Measurements from ENCODE around the gene LKAAEAR1.

DNA sequence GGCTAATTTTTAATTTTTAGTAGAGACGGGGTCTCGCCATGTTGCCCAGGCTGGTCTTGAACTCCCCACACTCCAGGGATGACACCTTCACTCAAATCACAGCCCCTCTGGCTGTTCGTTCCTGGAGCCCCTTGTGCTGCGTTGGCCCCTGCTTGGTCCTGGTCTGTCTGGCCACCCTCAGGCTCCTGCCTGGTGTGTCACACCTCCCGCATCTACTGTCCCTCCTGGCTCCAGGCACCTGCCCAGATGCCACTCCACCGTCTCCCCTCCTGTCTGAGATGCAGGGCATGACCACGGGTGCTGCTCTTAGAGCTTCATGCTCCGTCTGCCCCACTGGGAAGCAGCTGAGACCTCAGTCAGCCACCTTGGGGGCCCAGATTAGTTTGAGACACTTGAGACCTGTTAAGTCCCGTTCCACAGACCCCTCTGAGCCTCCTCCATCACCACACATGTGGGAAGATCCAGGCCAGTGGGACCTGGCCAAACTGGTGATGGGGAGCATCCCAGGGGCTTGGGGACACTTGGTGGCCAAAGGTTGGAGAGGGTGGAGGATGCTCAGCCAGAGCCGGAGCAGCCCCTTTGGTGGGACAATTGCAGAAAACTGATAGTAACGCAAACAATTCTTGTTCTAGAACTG, 45.1 kb upstream of the LKAAEAR1 start:
- TF ChIP-seq CBX3 (IDR thresholded peaks at IDR 0.05; ENCODE audit: borderline replicate concordance in 1 of 2, low read length in 2 of 2), result no peak
- no peak for TF ChIP-seq MAZ (CRISPR knock-in tag; conservative IDR thresholded peaks at IDR 0.05 in 1 of 2, IDR thresholded peaks at IDR 0.05 in 1 of 2)

Measured in K562 (cell line).